HG03108 (cell line): ENCODE results near the gene MYO5A.
"Not testable (repeated sequence)": the region's sequence is repeated elsewhere in the genome, so short reads cannot be mapped to it uniquely, and the experiment has no call there.

Source experiments
- ATAC-seq: cut with Tn5 transposase; IDR thresholded peaks from one replicate; pipeline ENCODE4 v1.9.1; 2021; ENCODE audit warnings: moderate library complexity; ENCODE audit not compliant: unreplicated experiment

MYO5A gene

DNA sequence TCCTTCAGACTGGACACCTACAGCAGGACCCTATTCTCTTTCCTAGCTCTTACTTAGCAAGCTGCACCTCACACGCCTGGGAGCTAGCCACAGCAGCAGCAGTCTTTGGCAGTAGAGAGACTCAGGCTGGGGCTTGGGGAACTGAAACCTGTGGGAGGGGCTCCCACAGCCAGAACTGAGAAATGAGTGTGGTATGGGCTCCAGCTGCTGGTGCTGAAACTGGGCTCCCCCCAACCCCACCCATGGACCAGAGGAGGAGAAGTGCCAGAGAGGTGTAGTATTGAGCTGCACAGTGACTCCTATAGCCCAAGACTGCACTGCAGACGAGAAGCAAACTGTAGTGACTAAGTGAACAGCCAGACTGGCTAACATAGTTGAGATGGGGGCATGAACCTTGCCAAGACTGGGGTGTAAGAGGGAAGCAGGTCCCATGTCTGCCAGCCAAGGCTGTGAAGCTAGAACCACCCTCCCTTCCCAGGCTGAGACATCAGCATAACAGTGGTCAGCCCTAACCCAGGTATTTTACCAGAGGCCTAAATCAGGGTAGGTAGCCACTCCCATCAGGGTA is 62.5 kb downstream of the MYO5A start:
- ATAC-seq = peak; percentile 93

DNA sequence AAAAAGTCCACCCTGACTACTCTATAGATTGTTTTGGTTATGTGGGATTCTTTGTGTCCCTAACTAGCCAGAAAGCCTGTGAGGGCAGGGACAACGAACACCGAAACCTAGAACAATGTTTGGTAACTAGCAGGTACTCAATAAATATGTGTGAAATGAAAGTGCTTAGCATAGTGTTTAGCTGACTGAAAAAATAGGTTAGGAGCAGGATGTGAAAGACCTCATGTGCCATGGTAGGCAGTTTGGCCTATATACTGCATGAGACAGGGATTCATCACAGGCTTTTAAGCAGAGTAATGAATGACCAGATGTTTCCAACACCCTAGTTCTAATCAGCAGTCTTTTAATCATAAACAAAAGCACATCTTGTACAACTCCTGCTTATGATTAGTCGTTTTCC is 64.2 kb downstream of the MYO5A start:
- peak; percentile 51 for ATAC-seq

- no peak for ATAC-seq
Observed at GRCh38 chr15:52464040-52464439, 64.6 kb downstream of the MYO5A start.

DNA sequence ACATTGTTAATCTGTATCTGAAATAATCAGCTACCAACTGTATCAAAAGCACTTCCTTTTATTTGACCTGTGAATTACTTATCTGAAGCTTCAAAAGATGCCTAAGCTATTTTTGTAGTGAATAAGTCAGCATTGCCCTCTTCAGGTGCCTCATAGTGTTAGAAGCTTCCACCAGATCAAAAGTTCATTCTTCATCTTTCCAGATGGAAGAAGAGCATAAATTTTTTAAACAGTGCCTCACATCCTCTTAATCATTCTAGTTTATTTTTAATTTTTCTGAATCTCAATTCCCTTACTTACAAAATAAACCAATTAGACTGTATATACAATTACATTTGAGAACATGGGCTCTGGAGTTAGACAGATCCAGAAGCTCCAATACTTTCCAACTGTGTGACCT is 65.0 kb downstream of the MYO5A start:
- ATAC-seq = no peak

DNA sequence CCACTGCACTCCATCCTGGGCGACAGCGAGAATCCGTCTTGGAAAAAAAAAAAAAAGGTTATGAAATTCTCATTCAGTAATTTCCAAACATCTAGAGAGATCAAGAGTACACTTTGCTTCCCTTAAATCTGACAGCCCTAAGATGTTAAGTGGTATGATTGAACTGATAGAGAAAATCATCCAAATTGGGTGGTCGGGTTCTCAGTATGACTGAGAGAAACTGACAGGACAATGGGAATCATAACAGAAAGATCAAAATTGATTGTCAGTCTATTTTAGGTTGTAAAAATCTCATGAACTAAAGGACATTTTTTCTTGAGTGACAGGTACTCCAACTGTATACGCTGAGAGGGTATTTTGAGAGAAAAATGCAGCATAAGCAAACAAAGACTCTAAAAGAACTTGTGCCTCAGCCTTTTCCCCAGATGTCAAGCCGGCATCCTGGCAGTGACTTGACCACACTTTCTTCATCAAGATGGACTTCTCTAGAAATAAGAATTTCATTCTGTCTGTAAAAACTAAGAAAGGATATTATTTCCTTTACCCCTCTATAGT is 65.8 kb downstream of the MYO5A start:
- no peak for ATAC-seq

DNA sequence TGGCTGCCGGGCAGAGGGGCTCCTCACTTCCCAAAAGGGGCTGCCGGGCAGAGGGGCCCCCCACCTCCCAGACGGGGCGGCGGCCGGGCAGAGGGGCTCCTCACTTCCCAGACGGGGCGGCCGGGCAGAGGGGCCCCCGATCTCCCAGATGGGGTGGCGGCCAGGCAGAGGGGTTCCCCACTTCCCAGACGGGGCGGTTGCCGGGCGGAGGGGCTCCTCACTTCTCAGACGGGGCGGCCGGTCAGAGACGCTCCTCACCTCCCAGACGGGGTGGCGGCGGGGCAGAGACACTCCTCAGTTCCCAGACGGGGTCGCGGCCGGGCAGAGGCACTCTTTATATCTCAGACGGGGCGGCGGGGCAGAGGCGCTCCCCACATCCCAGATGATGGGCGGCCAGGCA is 69.0 kb downstream of the MYO5A start:
- not testable (repeated sequence) for ATAC-seq

- not testable (repeated sequence) for ATAC-seq
Observed at GRCh38 chr15:52459265-52459664, 69.4 kb downstream of the MYO5A start.

DNA sequence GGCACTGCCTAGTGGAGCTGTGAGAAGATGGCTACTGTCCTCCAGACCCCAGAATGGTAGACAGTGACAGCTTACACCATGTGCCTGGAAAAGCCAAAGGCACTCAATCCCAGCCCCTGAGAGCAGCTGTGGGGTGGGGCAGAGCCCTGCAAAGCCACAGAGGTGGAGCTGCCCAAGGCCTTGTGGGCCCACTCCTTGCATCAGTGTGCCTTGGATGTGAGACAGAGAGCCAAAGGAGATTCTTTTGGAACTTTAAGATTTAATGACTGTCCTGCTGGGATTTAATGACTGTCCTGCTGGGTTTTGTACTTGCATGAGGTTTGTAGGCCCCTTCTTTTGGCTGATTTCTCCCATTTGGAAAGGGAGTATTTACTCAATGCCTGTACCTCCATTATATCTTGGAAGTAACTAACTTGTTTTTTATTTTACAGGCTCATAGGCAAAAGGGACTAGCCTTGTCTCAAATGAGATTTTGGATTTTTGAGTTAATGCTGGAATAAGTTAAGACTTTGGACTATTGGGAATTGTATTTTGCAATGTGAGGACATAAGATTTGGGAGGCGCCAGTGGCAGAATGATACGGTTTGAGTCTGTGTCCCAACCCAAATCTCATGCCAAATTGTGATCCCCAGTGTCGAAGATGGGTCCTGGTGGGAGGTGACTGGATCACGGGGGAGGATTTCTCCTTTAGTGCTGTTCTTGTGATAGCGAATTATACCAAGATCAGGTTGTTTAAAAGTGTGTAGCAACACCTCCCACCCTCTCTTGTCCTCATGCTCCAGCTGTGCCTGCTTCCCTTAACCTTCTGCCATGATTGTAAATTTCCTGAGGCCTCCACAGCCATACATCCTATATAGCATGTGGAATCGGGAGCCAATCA is 80.4 kb downstream of the MYO5A start:
- ATAC-seq = no peak

DNA sequence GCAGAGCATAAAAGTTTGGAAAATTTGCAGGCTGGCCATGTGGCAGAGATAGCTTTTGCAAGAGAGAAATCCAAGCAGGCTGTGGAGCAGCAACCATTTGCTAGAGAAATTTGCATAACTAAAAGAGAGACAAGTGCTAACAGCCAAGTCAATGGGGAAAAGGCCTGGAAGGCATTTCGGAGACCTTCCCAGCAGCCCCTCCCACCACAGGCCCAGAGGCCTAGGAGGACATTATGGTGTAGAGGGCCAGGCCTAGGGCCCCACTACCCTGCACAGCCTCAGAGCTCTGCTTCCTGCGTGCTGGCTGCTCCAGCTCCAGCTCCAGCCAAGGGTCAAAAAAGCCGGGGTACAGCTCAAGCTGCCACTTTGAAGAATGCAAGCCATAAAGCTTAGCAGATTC is 82.7 kb downstream of the MYO5A start:
- no peak for ATAC-seq

GRCh38 chr15:52445553-52445952 is 83.1 kb downstream of the MYO5A start:
- no peak for ATAC-seq

- ATAC-seq = not testable (repeated sequence)
Observed at GRCh38 chr15:52443205-52443604, 85.5 kb downstream of the MYO5A start.

DNA sequence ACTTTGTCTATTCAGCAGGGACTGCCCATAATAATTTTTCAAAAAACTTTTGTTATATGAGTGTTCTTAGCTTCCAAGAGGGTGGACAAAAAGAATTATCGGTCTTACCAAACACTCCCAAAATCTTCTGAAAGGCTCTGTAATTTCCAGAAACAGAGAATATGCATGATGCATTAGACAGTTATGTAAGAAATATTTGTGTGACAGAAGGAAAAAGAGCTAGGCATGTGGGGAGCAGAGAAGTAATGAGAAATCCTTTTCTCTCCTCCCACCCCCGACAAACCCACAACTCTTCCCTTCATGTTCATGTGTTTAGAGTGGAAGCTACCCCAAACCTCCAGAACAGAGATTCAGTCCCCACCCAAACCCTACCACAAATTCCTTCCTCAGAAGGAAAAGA is 86.8 kb downstream of the MYO5A start:
- ATAC-seq = no peak

DNA sequence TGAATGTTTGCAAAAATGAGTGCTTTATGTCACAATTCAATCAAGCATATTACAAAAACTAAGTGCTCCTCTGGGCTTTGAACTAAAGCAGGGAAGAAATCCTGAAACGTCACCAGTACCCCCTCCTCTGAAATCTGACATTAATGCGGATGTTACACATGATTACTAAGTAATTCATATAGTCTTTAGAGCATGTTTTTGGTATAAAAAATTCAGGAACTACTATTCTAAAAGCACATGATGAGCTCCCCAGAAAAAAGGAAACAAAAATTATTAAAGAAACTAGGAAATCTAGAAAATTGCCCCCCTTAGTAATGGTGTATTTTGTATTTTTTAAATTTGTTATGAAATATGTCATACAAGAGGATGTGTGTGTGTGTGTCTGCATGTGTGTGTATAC is 87.7 kb downstream of the MYO5A start:
- no peak for ATAC-seq

DNA sequence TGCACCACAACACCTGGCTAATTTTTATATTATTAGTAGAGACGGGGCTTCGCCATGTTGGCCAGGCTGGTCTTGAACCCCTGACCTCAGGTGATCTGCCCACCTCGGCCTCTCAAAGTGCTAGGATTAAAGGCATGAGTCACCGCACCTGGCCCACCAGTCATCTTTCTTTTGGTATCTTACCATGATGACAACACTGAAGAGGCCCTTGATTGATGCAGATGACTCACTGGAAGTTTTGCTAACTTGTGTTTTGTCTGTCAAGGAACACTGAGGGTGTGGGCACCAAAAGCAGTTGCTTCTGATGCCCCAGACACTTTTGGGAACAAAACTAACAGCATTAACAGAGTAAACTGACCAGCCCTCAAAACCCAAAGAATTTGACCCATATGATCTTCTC is 88.3 kb downstream of the MYO5A start:
- no peak for ATAC-seq

GRCh38 chr15:52439470-52439869 is 89.2 kb downstream of the MYO5A start:
- no peak for ATAC-seq

DNA sequence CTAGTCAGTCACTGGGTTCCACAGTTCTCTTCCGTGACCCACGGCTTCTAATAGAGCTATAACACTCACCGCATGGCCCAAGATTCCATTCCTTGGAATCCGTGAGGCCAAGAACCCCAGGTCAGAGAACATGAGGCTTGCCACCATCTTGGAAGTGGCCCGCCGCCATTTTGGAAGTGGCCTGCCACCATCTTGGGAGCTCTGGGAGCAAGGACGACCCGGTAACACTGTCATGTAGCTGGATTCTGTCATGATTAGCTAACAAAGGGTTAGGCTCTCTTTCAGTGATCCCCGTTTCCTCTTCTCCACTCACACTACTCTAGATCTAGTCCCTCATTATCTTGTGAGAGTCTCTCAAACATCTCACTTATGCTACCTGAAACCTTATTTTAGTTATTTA is 89.6 kb downstream of the MYO5A start:
- ATAC-seq = not testable (repeated sequence)

- no peak for ATAC-seq
Observed at GRCh38 chr15:52438047-52438446, 90.6 kb downstream of the MYO5A start.

DNA sequence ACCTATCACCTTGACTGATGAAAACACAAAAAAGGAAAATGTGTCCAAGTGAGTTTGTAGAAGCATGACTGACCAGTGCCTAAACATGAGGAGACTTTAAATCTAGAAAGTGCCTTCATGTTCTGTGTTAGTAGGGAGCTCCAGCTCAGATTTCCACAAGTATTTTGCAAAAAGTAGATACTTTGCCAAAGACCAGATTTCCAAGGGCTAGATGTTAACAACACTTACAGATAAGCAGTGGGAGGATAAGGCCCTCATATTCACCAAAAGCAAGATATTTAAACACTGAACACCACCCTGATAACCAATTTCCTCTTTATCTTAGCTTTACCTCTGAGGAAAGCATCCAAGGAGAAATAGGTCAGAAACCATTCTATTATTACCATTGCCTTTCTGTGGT is 91.0 kb downstream of the MYO5A start:
- ATAC-seq = no peak

DNA sequence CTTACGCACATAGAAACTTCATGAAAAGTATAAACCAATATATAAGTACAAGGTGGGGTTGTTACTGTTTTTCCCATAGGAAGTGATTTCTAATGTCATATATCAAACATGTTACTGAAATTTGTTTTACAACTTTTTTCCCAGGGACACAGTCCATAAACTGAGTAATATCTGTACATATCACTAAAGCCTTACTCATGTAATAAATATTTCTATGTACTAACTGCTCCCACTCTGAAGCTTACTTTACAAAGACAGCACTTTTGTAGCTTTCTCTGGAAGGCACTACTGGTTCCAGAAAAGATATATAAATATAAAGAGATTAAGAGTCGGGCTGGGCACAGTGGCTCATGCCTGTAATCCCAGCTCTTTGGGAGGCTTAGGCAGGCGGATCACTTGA is 91.7 kb downstream of the MYO5A start:
- no peak for ATAC-seq

DNA sequence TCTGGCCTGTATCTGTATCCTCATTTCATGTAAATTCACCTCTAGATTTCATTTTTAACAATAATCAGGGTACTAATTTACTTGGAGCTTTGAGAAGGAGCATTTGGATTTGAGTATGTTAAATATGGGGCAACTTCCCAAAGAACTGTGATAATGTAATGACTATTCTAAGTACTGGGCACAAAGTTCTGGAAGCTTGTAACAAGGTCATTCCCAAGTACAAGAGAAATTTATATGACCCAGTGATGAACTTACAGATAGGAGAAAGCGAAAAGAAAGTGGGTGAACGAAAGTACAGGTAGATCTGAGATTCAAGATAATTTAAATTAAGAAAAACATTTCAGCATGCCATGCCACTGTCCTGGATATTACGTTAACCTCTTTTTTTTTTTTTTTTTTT is 93.8 kb downstream of the MYO5A start:
- ATAC-seq = no peak

DNA sequence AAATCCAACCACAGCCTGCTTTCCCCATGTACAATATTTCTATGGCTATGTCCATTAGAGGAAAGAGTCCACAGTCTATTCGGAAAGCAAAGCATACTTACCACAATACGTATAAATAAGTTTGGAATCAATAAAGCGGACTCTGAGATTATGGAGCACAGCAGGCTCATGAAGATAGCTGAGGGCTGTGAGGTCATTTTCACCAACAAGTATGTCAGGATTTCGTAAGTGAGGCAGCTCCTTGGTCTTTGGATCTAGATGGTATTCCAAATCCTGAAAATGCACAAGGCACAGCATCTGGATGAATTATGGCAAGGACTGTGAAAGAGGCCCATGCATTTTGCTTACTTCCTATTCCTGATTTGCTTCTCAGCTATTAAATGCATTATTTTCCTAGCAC is 100.4 kb downstream of the MYO5A start:
- no peak for ATAC-seq

DNA sequence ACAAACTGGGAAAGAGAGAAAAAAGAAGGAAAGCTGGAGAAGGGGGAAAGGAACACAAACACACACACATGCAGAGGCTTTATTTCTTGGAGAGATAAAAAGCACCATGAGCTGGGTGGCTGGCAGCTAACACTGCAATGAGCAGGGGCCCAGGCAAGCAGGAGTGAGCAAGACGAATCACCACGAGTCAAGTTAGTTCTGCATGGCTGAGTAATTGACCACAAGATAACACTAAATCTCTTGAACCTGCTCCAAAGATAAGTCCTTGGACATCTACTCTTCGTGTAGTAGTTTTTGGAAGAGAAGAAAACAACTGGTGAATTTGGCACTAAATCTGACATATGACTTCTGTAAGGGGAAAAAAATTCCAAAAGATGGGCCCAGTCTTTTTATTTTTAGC is 100.9 kb downstream of the MYO5A start:
- ATAC-seq = no peak
